ENCODE results near the gene AADAT.

GRCh38 chr4:170109586-170110284 lies 20.0 kb upstream of the AADAT start:
- no peak for TF ChIP-seq CTCF (conservative IDR thresholded peaks at IDR 0.05; ENCODE audit: low read depth, low read length)
- no peak for TF ChIP-seq EZH2 (IDR thresholded peaks at IDR 0.05; ENCODE audit: low read length, unreplicated experiment)

Measured in PC-3 (cell line).